ENCODE data around the gene CTTN. TPM values are rescaled to one million over a fixed set of nuclear protein-coding genes. Genes with fewer than 3 reads are reported as not detected.

Gene CTTN
- total RNA-seq, 1 donor from 2014 or later: 219 TPM

- DNase-seq (ENCODE audit: low read depth in 2 of 2): no peak
These were observed 30.5 kb downstream of the CTTN start for GRCh38 chr11:70428701-70429427.

GRCh38 chr11:70429428-70429705 is 31.0 kb downstream of the CTTN start:
- DNase-seq (ENCODE audit: low read depth in 2 of 2): no peak

DNA sequence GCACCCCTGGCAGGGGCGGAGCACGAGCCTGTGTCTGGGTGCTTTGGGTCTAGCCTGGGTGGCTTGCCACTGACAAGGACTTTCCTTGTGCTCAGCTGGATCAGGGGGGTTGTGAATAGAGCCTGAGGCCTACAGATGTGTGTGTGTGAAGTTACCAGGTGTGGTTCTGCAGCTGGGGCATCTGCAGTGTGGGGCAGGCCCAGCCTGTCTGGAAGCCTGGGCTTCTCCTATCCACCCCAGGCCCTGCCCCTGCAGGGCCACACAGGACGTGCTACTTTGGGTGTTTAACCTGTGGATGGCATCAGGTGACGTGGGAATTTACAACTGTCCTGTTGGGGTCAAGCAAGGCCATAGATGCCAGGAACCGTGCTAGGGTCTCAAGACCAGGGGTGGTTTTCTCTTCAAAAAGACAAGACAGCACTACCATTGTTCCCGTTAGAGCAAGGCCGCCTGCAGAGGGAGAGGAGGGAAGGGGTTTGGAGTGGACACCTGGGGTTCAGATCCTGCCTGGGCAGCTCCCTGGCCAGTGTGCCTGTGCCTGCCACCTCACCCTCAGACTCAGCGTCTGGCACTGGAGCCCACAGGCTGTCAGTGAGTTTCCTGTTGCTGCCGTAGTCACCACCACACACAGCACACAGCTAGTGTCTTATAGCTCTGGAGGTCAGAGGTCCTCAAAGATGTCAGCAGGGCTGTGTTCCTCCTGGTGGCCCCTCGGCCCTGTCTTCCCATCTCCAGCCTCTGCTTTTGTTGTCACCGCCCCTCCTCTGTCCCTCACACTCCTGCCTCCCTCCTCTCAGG is 31.6 kb downstream of the CTTN start:
- DNase-seq (ENCODE audit: low read depth in 2 of 2): no peak

DNA sequence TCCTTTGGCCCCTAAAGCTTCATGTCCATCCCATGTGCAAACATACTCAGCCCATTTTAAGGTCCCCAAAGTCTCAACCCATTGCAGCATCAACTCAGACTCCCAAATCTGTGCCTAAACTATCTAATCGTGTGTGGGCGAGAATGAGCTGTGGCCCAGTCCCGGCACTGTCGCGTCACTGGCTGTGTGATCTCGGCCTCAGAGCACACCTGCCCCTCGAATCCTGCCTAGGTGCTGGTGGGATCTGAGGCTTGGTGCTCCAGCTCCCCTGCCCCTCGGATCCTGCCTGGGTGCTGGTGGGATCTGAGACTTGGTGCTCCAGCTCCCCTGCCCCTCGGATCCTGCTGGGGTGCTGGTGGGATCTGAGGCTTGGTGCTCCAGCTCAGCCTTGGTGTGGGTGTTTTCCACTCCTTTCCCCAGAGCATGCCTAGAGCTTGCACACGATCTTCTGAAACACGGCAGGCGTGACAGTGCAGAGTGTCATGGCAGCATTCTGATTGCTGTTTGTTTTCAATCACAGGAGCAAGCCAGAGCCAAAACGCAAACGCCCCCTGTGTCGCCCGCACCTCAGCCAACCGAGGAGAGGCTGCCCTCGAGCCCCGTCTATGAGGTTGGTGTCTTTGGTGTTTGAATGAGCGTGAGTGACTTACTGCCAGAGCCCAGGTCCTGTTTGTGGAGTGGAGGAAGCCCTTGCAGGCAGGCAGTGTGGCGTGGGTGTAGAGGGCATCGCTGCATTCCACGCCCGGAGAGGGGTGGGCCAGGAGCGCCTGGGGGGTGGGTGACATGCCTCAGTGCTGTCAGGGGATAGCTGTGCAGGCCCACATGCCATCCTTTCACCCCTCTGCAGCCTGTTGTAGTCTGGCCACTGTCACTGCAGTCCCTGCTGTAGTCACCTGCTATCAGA is 32.6 kb downstream of the CTTN start:
- no peak for DNase-seq (ENCODE audit: low read depth in 2 of 2)

DNA sequence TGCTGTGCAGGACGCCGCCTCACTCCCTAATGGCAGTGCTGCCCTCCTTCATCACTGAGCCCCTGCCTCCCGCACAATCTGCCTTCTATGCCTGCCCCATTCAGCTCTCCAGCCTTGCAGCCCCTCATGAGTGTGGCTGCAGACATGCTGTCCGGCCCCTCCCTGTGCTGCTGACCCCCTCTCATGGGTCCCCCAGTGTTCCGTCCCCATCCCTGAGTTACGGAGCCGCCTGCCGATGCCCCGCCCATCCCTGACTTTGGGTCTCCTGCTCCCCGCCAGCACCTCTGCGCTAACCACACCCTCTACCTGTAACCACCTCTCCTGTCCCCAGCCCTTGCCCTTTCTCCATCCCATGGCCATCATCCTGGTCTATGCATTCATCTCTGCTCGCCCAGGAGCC is 33.3 kb downstream of the CTTN start:
- DNase-seq (ENCODE audit: low read depth in 2 of 2): no peak

DNA sequence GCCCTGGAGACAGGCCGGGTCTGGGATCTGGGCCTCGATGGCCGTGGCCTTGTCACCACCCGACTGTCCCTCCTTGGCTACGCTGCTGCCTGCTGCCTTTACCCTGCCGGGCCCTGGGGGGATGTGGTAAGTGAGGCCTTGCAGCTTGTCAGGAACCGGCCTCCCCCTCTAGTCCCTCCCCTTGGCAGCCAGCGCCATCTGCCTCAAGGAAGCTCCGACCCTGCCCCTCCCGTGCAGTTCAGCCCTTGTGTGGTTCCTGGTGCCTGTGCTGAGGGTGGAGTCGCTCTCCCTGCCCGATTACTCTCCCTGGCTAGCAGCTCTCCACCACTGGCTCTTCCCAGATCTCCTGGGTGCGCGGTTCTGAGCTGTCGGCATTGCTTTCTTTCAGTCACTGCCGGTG is 33.7 kb downstream of the CTTN start:
- no peak for DNase-seq (ENCODE audit: low read depth in 2 of 2)

DNA sequence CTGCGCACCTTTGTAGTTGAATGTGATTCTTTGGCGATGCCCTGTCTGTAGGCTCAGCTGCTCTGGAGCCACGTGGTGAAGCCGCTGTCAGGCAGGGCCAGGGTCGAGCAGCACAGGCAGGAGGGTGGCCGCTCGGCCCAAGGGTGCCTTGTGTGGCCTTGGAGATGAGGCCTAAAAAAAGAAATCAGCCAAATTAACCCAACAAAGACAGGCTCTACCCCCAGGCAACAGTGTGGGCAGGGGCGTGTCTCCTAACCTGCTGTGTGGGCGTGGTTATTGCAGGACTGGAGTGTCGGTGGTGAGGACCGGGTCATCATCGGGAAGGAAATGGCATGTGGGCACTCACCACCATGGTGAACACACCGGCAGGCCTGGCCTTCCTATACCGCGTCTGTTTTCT is 34.3 kb downstream of the CTTN start:
- DNase-seq (ENCODE audit: low read depth in 2 of 2): no peak

DNA sequence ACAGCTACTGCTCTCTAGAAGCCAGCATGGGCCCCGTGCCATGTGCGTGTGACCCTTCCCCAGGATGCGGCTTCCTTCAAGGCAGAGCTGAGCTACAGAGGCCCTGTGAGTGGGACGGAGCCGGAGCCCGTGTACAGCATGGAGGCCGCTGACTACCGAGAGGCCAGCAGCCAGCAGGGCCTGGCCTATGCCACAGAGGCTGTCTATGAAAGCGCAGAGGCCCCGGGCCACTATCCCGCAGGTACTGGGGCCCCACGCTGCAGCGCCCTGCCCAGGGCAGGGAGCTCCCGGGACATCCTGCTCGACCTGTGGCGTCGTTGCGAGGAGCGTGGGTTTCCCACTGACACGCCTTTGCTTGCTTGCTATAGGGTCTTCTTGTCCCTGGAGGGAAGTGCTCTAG is 34.7 kb downstream of the CTTN start:
- DNase-seq (ENCODE audit: low read depth in 2 of 2): no peak

- no peak for DNase-seq (ENCODE audit: low read depth in 2 of 2)
These were observed 35.2 kb downstream of the CTTN start for GRCh38 chr11:70433526-70433925.

- DNase-seq (ENCODE audit: low read depth in 2 of 2): no peak
These were observed 35.9 kb downstream of the CTTN start for GRCh38 chr11:70433966-70434812.

DNA sequence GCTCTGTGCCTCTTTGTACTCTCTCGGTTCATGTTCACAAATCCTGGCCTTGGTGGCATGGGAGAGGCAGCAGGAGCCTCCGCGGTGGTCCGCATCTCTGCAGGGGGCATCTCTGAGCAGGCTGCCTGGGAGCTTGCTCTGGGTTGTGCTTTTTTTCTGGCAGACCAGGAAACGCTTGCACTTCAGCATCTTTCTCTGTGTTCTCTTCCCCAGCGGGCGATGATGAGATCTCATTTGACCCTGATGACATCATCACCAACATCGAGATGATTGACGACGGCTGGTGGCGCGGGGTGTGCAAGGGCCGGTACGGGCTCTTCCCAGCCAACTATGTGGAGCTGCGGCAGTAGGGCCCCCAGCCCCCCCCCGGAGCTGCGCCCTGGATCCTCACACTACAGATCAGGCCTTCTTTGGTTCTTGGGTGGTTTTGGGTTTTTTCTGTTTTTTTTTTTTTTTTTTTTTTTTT is 36.5 kb downstream of the CTTN start:
- no peak for DNase-seq (ENCODE audit: low read depth in 2 of 2)

DNA sequence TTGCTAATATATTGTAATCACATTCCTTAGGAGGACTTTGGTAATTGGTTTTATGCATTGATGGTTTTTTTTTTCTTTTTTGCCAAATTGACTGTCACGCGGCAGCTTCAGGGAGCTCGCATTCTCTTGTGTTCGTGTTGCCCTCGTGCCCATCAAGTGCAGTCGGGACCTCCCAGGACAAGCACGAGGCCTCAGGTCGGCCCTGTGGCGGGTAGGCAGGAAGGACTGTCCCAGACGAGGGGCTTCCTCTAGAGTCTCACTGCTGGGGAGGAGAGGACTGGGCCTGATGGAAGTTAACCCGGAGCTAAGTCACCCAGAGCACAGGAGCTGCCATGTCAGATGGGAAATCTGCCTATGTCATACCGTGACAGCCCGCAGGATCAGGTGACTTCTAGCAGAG is 37.0 kb downstream of the CTTN start:
- DNase-seq (ENCODE audit: low read depth in 2 of 2): no peak

DNA sequence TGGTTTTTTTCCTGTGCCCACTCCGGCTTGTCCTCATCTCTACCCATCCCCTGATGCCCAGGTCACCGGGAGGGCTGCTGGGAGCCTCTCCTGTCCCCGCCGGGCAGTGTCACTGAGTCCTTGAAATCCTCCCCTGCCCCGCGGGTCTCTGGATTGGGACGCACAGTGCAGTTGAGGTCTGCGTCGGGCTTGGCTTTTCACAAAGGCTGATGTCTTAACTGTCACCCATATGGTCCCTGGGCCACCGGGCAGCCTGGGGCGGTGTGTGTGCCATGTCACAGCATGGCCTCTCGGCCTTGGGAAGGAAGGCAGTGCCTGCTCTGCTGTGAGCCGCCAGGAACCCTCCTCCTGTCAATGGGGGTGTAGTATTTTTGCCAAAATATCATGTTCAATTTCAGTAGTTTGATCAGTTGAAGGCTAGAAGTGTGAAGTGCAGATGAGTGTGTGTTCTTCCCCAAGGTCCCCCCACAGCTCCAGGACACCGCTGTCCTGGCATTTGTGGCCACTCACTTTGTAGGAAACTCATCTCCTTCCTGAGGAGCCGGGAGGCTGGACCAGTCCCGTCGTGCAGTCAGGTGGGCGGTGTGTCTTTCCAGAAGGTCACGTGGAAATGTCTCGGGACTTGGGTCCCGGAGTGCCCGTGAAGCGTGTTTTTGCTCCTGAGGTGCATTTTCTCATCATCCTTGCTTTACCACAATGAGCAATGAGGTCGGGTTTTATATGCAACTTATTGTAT is 37.6 kb downstream of the CTTN start:
- DNase-seq (ENCODE audit: low read depth in 2 of 2): no peak

GRCh38 chr11:70436501-70436860 is 38.2 kb downstream of the CTTN start:
- no peak for DNase-seq (ENCODE audit: low read depth in 2 of 2)

DNA sequence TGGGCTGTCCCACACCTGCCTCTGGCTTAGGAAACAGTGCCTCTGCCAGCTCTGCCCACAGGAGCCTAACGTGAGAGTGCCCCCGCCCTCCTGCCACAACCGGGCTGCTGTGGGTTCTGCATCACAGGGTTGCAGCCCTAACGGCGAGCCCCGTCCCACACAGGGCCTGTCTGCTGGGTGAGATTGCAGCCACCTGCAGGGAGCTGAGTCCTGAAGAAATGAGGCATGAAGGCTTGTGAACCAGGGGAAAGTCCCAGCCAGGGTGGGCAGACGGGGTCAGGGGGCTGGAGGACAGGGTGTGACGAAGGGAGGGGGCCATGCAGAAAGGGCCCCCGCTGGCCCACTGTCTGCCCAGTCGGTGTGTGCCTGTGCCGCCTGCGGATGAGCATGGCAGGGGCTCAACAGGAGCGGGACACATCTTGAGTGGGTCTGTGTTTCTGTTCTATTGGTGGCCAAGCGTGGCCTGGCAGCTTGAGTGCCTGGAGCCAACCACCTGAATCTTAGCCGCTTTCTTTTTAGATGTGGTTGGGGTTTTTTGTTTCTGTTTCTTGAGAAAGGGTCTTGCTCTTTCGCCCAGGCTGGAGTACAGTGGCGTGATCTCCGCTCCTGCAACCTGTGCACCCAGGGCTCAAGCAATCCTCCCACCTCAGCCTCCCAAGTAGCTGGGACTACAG is 38.9 kb downstream of the CTTN start:
- no peak for DNase-seq (ENCODE audit: low read depth in 2 of 2)

- DNase-seq (ENCODE audit: low read depth in 2 of 2): no peak
These were observed 41.9 kb downstream of the CTTN start for GRCh38 chr11:70440206-70440605.

DNA sequence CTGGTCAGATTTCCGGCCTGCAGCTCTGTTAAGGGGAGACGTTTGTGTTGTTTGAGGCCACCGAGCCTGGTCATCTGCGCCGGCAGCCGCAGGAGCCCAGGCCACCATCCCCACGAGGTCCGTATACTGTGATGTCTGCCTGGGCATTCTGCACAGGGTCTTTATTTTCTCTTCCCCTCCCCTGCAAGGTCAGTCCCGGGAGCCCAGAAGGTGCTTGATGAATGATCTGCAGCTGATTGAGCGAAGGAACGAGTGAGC is 45.4 kb downstream of the CTTN start:
- DNase-seq (ENCODE audit: low read depth in 2 of 2): no peak

- no peak for DNase-seq (ENCODE audit: low read depth in 2 of 2)
These were observed 46.8 kb downstream of the CTTN start for GRCh38 chr11:70445091-70445490.

- no peak for DNase-seq (ENCODE audit: low read depth in 2 of 2)
These were observed 47.3 kb downstream of the CTTN start for GRCh38 chr11:70445605-70446004.

DNA sequence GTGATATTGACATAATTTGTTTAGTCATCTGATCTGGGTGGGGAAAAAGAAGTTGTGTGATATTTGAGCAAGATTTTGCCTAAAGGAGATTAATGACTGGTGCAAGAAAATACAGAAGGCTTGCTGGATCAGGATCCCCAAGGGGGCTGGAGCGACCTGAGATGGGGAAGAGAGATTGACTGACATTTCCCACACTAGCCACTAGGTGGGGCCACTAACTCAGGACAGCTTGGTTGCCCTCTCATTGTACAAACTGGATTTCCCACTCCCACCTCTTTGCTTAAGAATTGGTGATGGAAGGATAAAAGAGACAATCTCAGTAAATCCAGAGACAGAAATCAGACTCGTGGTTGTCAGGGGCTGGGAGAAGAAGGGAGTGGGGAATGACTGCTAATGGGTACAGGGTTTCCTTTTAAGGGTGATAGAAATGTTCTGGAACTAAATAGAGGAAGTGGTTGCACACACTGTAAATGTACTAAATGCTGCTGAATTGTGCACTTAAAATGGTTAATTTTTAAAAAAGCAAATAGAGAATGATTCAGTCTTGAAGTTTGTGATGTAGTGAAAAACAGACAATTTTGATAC is 50.7 kb downstream of the CTTN start:
- DNase-seq (ENCODE audit: low read depth in 2 of 2): no peak
